Peyer's patch (tissue), 4 donors: ENCODE data around the gene DCST2. TPM values are rescaled to one million over a fixed set of nuclear protein-coding genes. Genes with fewer than 3 reads are reported as not detected.

Source experiments
- DNase-seq, 3 donors: peaks; one replicate each; pipeline ENCODE4 v3.0.0-alpha.2; 2017 to 2019
- H3K27ac ChIP-seq, 4 donors: fragments of 200-600 bp; sonication (generic); one replicate each; pipeline ENCODE4 v1.5.1; 2016 to 2019
- H3K27me3 ChIP-seq, 2 donors: fragments of 200-600 bp; sonication (generic); one replicate each; pipeline ENCODE4 v1.5.1; 2019
- H3K36me3 ChIP-seq, 3 donors: fragments of 200-600 bp; sonication (generic); one replicate each; pipeline ENCODE4 v1.5.1; 2016 to 2019
- H3K4me1 ChIP-seq, 4 donors: fragments of 200-600 bp; sonication (generic); one replicate each; pipeline ENCODE4 v1.5.1; 2016 to 2019
- H3K4me3 ChIP-seq, 4 donors: fragments of 200-600 bp; sonication (generic); 1 replicate in 3 of 4; 2 replicates in 1 of 4; pipeline ENCODE4 v1.5.1; 2016 to 2019; ENCODE audit warnings: mild to moderate bottlenecking in 1 of 4
- H3K9me3 ChIP-seq, 4 donors: fragments of 200-600 bp; sonication (generic); one replicate each; pipeline ENCODE4 v1.5.1; 2016 to 2019; ENCODE audit warnings: mild to moderate bottlenecking in 1 of 4
- CTCF ChIP-seq, 6 experiments: fragments of 450-650 bp in 4 of 6; fragments of 200-600 bp in 2 of 6; sonication (generic) in 1 of 6; IDR thresholded peaks; one replicate each; pipeline ENCODE4 v1.5.1; 2017 to 2019; ENCODE audit warnings: antibody characterized with exemption in 6 of 6, mild to moderate bottlenecking in 3 of 6, moderate library complexity in 1 of 6
- POLR2A ChIP-seq, 2 donors: fragments of 450-650 bp; IDR thresholded peaks; one replicate each; pipeline ENCODE4 v1.5.1; 2017; ENCODE audit warnings: antibody characterized with exemption in 2 of 2, mild to moderate bottlenecking in 2 of 2, moderate library complexity in 2 of 2
- total RNA-seq, 4 donors: library from RNA; depleted of rRNA; stranded (reverse); fragments of >200 nt; gene quantifications; one replicate each; pipeline ENCODE4 v1.1.0, GENCODE V29; 2016

The DCST2 gene
- total RNA-seq, 4 donors from 2014 or later: 1.7 to 12.5 (median 5.3) TPM

GRCh38 chr1:154975409-154976059, 58.0 kb downstream of the DCST2 start:
- H3K4me3 ChIP-seq: peak overlapping the region; percentile 70 to 79 (median 75)

GRCh38 chr1:154974808-154975408, 58.7 kb downstream of the DCST2 start:
- Histone ChIP-seq H3K4me3 (peak overlapping the region; percentile 70 to 79 (median 75)), H3K27ac (peak overlapping the region; percentile 94 to 100 (median 99)), H3K27me3 (no peaks in the 10 kb centered on the region), H3K36me3 (peaks cover 0 to 4% (median 0%) of the 10 kb centered on the region in 3 donors), H3K4me1 (peaks cover 0 to 37% (median 13%) of the 10 kb centered on the region in 4 donors), H3K9me3 (no peaks in the 10 kb centered on the region)
- TF ChIP-seq CTCF (IDR thresholded peaks at IDR 0.05) (no peak), POLR2A (IDR thresholded peaks at IDR 0.05) (peak; percentile 70 to 87)
- DNase-seq: peak; percentile 95 to 98 (median 95)

More at GRCh38 chr1:154975409-154976059, 58.0 kb downstream of the DCST2 start:
- Histone ChIP-seq H3K27me3 (no peaks in the 10 kb centered on the region), H3K36me3 (peaks cover 0 to 4% (median 0%) of the 10 kb centered on the region in 3 donors), H3K9me3 (no peaks in the 10 kb centered on the region), H3K4me1 (peaks cover 0 to 31% (median 13%) of the 10 kb centered on the region in 4 donors), H3K27ac (peak overlapping the region; percentile 94 to 100 (median 99))
- TF ChIP-seq CTCF (IDR thresholded peaks at IDR 0.05) (no peak), POLR2A (IDR thresholded peaks at IDR 0.05) (peak in 1 of 2 donors; percentile 49)
- peak; percentile 79 to 88 (median 79) for DNase-seq

- peak; percentile 95 to 98 (median 98) for DNase-seq
- H3K9me3 ChIP-seq: no peaks in the 10 kb centered on the region
- peak within 1 kb of the TSS; percentile 70 to 79 (median 75) for H3K4me3 ChIP-seq
- no peaks in the 10 kb centered on the region for H3K27me3 ChIP-seq
- peaks cover 0 to 44% (median 13%) of the 10 kb centered on the region in 4 donors for H3K4me1 ChIP-seq
- TF ChIP-seq POLR2A (IDR thresholded peaks at IDR 0.05) (peak; percentile 46 to 52), CTCF (IDR thresholded peaks at IDR 0.05) (no peak)
- H3K36me3 ChIP-seq: peaks cover 0 to 9% (median 0%) of the 10 kb centered on the region in 3 donors
- peak within 1 kb of the TSS; percentile 94 to 100 (median 99) for H3K27ac ChIP-seq
Observed at GRCh38 chr1:154974102-154974807, 59.3 kb downstream of the DCST2 start, which contains the start of gene CKS1B. Gene CKS1B (plus strand): TSS chr1:154974681. CDS start chr1:154974746, 65 bp downstream.

GRCh38 chr1:154973344-154974101, 60.1 kb downstream of the DCST2 start:
- Histone ChIP-seq H3K4me1 (peaks cover 0 to 45% (median 13%) of the 10 kb centered on the region in 4 donors), H3K36me3 (peaks cover 0 to 15% (median 0%) of the 10 kb centered on the region in 3 donors), H3K27me3 (no peaks in the 10 kb centered on the region), H3K9me3 (no peaks in the 10 kb centered on the region), H3K4me3 (peak overlapping the region; percentile 70 to 79 (median 75)), H3K27ac (peak overlapping the region; percentile 94 to 100 (median 99))
- TF ChIP-seq POLR2A (IDR thresholded peaks at IDR 0.05): peak; percentile 91 to 97
- peak in 2 of 6 experiments; percentile 18 to 21 for TF ChIP-seq CTCF (IDR thresholded peaks at IDR 0.05)
- peak; percentile 96 to 99 (median 99) for DNase-seq
